ENCODE measurements around the gene PDGFA.
A peak's percentile ranks its signal among the peaks of the same experiment; 100 is the strongest.

PDGFA gene

DNA sequence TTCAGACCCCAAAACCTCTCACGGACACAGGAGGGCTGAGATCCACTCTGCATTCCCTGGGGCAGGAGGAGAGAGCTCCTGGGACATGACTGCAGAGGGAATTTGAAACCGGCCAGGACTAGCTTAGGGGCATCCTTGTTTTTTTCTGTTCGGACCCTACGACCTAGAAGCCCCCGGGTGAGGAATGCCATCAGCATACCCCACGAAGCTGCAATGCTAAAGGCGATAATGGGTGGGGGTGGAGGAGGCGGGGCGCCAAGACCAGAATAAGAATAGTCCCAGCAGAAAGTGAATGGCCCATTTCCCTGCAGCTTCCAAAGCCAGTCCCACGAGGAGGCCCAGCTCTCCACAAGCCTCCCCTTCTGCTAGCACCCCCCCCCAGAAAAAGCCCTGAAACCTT, 4.0 kb downstream of the PDGFA start:
- no peak for DNase-seq

DNA sequence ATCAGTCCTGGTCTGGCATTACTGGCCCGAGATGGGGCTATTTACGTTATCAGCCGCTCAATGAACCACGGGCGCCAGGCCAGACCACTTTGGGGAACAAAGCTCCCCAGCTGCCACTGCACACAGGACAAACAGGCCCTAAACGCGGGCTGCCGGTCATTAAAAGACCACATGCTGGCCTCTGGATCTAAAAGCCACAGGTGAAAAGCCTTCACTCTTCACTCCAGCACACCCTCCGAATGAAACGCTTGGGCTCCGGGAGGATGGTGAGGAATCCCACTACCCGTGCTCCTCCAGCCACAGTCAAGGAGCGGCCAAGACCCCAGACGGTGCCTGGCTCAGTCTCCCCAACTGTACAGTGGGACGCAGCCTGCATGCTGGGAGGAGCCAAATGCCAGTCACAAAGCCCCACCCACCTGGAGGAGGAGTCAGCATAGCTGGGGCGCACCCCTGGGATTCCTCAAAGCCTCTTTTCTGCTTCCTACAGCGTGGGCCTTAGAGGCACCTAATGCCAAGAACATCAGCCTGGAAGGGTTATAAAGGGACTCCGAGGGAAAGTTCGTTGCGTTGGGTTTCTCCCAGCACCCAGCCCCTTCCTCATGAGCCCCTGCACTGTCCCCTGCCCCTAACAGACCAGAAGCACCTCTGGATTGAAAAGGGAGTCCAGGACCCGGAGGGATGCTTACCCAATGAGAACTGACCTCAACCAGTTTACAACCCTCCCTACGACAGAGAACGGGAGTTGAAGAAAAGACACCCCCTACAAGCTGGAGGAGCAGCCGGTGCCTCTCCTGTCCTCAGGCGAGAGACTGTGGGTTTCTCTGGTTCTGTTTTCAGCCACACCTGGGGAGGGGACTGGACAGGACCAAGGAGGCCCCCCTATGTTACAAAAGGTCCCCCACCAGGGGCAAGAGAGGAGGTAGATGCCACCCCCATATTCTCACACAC, 4.7 kb downstream of the PDGFA start:
- DNase-seq: no peak

DNA sequence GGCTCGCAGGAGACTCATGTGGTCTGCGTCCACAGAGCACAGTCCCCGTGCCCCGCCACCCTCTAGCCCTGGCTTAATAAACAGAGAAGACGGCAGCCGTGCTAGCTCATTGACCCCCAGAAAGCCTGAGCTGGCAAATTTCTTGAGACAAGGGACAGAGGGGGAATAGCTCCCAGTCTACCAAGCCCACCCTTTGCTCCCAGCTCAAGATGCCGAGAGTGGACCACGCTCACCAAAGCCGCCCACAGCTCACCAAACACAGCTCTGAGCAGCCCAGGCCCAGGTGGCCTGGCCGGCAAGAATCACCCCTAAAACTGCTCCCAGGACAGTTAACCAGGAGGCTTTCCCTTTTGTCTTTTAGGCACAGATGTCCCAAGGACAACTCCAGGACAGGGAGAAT, 5.4 kb downstream of the PDGFA start:
- no peak for DNase-seq

DNA sequence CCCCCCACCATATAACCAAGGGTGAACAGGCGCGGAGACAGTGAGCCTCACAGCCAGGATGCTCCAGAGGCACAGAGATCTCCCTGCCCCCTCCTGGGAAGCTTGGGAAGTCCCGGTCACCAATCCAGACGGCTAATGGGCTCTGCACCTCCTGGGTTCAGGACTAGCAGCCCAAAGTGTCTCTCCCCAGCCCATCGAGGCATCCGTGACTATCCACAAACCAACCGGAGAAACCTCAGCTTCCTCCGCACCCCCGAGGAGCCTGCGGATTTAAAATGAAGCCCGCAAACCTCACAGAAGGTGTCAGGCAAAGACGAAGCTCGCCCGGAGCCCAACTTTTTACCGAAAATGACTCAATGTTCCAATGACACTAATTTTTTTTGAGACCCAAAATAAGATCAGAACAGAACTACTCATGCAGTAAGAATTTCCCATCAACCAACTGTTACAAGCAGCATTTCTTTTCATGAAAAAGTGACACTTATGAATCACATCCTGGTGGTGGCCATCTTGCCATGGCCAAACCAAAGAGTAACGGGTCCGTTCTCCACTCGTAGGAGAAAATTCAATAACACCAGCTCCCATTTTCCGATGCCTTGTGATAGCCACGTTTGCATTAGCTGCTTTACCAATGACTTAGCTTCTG, 6.0 kb downstream of the PDGFA start:
- no peak for DNase-seq

DNA sequence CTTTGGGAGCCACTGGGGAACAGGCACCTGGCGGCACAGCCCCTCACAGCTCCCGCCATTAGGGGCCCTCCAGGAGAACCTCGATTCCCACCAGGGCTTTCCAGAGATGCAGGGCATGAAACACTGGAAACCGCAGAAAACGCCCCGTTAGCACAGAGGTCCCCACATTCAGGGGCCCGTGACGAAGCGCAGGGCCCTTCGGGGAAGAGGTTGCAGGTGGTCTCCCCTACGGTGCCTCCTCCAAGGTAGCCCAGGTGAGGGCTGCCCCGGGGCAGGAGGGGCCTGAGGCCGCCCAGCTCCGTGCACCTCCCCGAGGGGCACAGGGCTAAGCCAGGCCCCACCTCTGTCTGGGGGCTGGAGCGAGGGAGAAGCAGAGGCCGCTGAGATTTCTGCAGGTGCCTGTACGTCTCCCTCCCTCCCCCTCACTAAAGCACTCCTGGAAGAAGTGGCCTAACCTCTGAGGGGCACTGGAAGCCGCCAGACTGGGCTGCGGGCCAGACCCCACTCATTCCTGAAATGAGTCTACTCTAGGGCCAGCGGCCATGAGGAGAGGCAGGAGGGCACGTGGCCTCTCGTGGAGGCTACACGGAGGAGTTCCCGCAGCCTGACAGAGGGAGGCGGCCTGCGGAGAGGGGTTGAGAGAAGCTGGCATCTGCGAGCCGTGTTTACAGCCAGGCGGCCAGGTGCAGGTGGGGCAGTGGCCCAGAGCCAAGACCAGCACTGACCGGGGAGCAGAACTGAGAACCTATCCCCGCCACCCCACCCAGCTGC, 6.9 kb downstream of the PDGFA start:
- DNase-seq: peak; percentile 45

DNA sequence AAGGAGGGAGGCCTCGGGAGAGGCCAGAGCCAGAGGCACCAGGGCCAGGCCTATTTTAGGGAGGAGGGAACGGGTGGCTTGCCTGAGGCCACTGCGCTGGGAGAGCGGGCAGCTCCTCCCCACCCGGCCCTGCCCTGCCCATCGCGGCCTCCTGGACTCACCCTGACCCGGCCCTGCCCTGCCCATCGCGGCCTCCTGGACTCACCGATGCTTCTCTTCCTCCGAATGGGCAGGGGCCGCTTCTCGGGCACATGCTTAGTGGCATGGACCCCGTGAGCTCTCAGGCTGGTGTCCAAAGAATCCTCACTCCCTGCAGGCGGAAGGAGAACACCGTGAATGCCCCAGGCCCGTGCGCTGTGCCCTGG, 7.5 kb downstream of the PDGFA start:
- DNase-seq: no peak

DNA sequence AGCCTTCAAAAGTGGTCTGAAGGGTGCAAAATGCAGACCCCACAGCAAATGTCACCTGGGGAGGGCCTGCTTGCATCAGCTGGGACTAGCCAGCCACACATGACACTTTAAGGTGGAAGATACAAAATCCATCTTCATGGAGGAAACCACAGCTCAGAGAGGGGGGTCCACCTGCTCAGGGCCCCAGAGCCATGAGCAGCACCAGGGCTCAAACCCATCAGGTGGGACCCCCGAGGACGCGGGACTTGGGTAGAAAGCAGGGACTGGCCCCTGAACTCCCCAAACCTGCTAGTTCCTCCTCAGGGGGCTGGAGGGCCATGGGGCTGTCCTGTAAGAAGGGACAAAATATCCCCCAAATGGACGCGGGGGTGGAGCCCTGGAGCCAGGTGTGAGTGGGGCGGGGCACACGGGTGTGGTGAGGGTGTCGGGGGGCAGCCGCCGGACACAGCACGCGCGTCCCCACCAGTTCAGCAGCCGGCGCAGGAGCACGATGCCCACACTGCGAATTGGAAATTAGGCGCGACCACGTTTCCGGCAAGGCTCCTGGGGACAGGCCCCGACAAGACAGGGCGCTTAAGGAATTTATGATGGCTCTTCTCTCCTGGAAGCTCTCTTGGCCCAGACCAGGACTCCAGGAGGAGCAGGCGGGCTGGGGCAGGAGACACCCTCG, 8.0 kb downstream of the PDGFA start:
- no peak for DNase-seq

DNA sequence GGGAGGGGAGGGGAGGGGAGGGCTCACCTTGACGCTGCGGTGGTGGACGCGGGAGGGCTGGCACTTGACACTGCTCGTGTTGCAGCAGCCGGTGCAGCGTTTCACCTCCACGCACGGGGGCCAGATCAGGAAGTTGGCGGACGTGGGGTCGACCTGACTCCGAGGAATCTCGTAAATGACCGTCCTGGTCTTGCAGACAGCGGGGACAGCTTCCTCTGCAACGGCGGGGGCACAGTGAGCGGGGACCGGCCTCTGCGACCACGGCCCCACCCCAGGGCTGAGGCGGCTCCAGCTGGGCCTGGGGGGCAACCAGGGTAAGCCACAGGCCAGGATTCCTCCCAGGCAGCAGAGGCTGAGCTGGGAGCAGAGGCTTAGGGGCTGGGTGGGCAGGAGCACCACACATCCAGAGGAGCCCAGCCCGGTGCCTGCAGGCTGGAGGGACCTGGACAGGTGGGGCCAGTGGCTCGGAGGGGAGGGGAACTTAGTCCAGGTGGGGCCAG, 8.8 kb downstream of the PDGFA start:
- no peak for DNase-seq

DNA sequence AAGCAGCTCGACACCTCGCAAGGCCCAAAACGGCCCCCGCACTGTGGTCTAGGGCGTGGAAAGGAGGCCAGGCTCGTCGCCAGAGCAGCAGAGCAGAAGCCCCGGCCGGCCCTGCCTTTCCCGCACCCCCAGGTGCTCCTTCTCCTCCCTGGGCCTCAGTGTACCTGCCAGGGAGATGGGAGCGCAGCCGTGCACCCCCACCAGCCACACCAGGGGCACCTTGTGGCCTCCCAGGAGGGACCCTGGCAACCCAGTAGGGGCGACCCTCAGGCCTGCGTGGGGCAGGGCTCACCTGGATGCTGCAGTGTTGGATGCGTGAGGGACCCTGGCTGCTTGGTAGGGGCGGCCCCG, 9.5 kb downstream of the PDGFA start:
- no peak for DNase-seq

DNA sequence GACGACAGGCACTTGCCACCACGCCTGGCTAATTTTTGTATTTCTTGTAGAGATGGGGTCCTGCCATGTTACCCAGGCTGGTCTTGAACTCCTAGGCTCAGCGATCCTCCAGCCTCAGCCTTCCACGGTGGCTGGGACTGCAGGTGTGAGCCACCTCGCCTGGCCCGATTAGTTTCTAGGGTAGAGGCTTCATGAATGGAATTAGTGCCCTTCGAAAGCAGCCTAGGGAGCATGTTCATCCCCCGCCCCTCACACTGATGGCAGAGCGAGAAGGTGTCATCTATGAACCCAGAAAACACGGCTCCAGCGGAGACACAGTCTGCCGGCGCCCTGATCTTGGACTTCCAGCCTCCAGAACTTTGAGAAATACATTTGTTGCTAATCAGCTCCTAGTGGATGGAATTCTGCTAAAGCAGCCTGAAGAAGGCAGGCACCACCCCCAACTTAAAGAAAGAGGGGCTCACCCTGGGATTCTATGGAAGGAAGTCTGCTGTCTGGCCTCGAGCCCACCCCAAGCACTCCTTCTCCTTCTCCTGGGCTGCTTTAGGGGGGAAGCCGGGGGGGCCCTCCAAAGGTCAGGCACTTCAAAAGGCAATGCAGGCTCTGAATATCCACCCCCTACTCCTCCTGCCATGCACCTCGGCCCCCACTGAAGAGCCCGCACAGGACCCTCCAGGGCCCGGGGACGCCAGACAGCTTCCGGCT, 10.1 kb downstream of the PDGFA start:
- DNase-seq: no peak

DNA sequence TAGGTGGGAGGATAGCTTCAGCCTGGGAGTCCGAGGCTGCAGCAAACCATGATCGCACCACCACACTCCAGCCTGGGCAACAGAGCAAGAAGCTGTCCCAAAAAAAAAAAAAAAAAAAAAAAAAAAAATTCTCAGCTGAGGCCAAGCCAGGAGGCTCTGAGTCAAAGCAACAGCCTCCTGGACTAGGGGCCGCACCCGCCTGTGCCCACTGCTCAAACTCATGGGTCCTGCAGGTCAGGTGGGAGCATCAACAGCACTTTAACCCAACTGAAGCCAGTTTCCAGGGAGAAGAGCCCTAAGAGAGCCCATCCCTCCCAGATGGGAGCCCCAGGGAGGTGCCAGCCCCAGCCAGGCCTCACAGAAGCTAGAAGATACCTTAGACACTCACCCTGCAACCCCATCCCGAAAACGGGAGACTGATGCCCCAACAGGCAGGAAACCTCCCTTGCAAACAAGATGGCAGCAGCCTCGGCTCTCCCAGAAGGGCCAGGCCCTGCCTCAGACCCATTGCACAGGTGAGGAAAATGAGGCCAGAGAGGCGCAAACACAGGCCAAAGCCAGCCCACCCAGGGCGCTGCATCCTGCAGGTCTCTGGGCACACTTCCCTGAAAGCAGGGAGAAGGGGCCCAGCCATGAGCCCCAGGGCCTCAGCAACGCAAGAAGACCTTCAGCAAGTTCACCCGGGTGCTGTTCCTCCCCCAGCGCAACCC, 11.0 kb downstream of the PDGFA start:
- DNase-seq: no peak

DNA sequence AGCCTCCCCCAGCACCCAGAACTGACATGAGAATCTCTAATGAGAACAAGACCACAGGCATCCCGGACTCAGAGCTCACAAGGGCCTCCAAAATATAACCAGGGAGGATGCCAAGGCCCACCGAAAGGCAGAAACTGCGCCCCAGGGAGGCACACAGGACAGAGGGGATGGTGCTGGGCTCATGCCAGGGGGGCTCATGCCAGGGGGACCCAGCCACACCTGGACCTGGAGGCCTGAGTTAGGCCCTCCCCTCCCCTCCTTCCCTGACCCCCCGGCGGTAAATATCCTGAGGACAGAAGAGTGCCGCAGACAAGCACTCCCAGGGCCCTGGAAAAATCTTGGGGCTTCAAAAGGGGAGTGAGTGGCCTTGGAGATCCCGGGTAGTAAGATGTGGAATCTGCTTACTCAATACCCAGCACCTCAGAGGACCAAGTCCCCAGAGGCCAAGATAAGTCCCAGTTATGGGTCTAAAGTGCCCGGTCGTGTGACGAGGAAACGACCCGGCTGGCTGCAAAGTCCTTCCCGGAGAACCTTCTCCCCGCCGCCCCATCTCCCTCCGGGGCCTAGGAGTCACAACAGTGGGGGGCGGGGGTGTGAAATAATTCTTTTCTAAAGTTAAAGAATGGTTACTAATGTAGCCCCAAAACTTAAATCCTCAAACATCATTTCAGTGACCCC, 11.9 kb downstream of the PDGFA start:
- DNase-seq: no peak

DNA sequence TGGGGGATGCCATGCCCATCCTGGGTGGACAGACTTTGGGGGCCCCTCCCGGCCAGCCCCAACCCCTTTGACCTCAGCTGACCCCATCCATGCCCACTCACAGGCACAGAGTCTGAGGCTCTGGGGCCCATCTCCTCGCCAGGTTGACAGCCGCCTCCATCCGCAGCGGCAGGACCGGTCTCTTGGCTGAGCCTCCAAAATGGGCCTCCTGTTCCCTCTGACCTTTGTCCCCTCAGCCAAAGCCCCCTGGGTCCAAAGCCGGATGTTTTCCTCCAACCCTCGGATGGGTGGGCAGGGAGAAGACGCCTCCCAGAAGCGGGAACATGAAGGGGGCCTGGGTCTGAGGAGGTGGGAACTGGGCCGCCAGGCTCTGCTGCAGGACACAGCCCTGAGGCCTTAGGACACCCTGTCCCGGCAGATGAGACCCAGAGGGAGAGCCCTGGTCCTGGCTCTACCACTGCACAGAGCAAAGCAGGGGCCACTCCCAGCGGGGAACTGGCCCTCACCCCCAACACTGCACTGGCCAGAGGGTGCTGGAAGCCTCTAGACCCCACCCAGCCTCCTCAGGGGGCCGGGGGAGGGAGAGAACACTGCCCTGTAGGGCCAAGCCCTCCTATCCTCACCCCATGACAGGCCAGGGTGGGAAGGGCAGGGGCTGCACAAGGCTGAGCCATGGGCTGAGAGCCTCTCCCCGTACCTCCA, 12.6 kb downstream of the PDGFA start:
- no peak for DNase-seq

DNA sequence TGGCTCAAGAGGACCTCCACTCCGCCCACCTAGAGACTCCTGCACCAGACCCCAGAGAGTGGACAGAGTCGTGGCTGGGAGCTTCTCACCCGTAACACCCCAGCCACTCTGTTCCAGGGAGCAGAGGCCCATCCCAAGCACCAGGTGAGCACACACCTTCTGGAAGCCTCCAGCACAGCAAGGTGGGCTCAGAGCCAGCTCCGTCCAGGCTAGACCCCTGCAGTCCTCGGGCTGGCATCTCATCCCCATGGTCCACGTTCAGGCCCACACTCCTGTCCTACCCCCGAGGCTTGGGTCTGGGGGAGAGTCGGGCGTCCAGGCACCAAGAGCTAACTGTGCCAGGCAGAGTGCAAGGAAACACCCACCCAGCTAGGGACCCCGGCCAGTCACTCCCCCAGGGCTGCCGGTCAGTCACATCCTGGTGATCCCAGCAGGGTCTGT, 13.2 kb downstream of the PDGFA start:
- DNase-seq: no peak

DNA sequence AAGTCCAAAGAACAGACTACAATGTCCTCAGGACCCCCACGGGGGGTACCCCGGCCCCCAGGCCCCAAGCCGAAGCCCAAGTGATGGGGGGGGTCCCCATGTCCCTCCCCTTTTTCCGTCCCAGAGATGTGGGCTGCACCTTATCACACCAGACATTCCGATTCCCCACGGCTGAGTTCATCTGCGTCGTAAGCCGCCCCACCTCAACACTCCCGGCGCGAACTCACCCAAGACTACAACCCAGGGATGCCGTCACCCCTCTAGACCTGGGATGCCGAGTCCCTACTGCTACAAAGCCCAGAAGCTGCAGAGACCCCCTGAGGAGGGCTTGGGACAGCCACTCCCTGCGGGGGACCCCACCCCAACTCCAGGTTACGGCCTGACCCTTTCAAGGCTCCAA, 14.5 kb downstream of the PDGFA start:
- DNase-seq: no peak

DNA sequence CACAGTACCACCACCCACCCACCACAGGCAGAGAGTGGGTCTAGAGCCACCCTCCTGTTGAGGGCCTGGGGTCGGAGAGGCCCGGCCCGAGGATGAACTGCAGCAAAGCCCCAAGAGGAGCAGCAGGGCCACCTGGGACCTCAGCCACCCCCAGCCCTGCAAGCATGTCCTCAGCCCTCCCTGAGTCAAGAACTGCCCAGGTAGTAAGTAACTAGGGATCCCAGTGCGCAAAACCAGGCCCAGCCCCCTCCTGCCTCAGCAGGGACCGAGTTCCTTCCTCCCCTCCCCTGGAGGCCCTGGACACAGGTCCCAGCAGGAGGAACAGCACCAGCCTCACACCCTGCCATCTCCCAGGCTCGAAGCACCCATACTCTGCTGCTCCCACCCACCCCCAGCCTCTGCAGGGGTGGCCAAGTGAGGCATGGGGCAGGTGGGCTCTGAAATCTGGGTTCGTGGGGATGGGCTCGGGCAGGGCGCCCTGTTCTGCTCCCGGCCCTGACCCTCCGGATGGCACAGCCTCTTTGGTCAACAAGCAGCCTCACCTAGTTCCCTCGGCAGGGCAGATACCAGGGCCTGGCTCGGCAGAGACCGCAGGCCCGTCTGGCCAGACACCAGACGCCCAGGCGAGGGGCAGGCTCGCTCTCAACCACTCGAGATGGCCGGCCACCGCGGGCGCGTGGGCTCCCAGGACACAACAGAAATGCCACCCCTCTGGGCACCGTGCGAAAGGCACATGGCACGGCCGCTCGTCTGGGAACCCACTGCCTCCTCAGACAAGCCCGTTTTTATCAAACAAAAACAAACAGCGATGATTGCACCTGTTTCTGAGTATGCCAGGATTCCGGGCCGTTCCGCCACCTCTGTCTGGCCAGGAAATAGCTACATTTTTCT, 15.2 kb downstream of the PDGFA start:
- no peak for DNase-seq

DNA sequence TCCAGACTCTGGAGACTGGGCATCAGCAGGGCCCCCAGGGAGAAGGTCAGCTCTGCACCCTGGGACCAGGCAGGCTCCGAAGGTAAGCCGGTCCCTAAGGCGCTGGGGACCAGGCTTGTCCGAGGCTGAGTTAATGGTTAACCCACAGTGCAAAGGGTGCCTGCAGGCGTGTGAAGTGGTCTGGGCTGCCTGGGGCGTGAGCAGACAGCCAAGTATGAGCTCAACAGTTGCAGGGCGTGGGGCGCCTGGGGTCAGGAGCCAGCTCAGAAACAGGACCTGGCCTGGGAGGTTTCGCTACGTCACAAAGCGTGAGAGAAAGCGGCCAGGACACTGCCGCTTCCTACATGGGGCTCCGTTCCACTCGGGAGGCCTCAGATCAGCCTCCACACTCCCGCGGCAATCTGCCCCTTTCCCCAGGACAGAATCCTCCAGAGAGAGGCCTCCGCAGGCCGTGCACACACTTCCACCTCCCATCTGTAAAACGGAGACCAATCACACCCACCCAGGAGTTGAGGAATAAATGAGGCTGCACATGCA, 16.0 kb downstream of the PDGFA start:
- DNase-seq: no peak

DNA sequence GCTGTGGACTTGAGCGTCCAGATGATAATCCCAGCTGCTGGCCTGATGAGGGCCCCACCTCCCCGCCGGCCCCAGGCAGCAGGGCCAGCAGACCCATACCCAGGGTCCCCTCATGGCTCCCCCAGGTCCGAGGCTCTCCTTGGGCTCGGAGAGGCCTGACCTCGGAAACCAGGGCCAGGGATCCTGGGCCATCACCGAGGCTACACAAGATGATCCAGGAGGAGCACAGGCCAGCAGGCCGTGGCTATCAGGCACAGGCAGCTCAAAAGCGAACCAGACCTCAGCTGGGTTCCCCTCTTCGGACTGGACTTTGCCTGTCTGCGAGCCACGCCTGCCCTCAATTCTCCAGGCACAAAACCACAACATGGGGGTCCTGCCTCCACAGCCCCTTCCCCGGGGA, 17.4 kb downstream of the PDGFA start:
- no peak for DNase-seq

DNA sequence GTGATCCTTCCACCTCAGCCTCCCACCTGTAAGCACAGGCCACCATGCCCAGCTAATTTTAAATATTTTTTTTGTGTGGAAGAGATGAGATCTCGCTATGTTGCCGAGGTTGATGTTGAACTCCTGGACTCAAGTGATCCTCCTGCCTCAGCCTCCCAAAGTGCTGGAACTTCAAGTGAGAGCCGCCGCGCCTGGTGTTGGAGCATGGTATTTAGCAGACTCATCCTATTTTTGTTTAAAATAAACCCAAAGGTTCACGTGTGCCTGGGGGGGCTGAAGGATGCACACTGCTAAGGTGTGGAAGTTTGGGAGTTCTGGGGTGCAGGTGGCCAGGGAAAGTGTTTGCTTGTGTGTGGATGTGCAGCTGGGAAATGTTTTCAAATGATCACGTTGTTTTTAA, 18.1 kb downstream of the PDGFA start:
- DNase-seq: no peak

Measured in NCI-H226 (cell line).